ENCODE measurements around the gene CSMD2.
A peak's percentile ranks its signal among the peaks of the same experiment; 100 is the strongest.

- TF ChIP-seq CTCF (IDR thresholded peaks at IDR 0.05; ENCODE audit: insufficient read depth, low read length, poor library complexity, severe bottlenecking) = peak; percentile 15
- TF ChIP-seq EZH2phosphoT487 (conservative IDR thresholded peaks at IDR 0.05; ENCODE audit: low read length) = no peak
Observed at GRCh38 chr1:33624991-33625870, 539.8 kb downstream of the CSMD2 start.
